ENCODE data around the gene CIDEB.

DNA sequence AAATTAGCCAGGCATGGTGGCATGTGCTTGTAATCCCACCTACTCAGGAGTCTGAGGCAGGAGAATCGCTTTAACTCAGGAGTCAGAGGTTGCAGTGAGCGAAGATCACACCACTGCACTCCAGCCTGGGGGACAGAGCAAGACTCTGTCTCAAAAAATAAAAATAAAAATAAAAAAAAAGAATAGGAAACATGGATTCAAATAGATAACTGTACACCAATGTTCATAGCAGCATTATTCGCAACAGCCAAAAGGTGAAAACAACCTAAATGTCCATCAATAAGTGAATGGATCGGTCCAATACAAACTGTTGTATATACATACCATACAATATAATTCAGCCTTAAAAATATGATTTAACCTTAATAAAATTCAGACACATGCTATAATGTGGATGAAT, 35.1 kb upstream of the CIDEB start:
- no peak for TF ChIP-seq CTCF (IDR thresholded peaks at IDR 0.05)
- TF ChIP-seq POLR2A (IDR thresholded peaks at IDR 0.05): no peak

Data from heart left ventricle (tissue), 13 donors.